Hepatocyte (in vitro differentiated cells): Measurements from ENCODE around the gene FAM120A. TPM values are rescaled to one million over a fixed set of nuclear protein-coding genes. Genes with fewer than 3 reads are reported as not detected.

Source experiments
- DNase-seq: peaks from one replicate; pipeline ENCODE4 v3.0.0-alpha.2; 2016; ENCODE audit warnings: low spot score
- H2AFZ ChIP-seq: fragments of 200-600 bp; sonication (generic); 2 replicates; pipeline ENCODE4 v1.6.0; 2016; ENCODE audit warnings: antibody characterized with exemption, mild to moderate bottlenecking
- H3K27ac ChIP-seq: fragments of 200-600 bp; sonication (generic); 2 replicates; pipeline ENCODE4 v1.5.1; 2016; ENCODE audit warnings: mild to moderate bottlenecking
- H3K27me3 ChIP-seq: fragments of 200-600 bp; sonication (generic); 2 replicates; pipeline ENCODE4 v1.6.1; 2016
- H3K36me3 ChIP-seq: fragments of 200-600 bp; sonication (generic); replicated peaks from 2 replicates; pipeline ENCODE4 v1.5.1; 2016; ENCODE audit warnings: low read depth; ENCODE audit not compliant: insufficient read depth
- H3K4me1 ChIP-seq: fragments of 200-600 bp; sonication (generic); 2 replicates; pipeline ENCODE4 v1.5.1; 2016; ENCODE audit warnings: mild to moderate bottlenecking, moderate library complexity; ENCODE audit not compliant: insufficient read depth
- H3K4me2 ChIP-seq: fragments of 200-600 bp; sonication (generic); 2 replicates; pipeline ENCODE4 v1.6.0; 2016
- H3K4me3 ChIP-seq: fragments of 200-600 bp; sonication (generic); 2 replicates; pipeline ENCODE4 v1.5.1; 2016; ENCODE audit warnings: mild to moderate bottlenecking
- H3K79me2 ChIP-seq: fragments of 200-600 bp; sonication (generic); 2 replicates; pipeline ENCODE4 v1.6.0; 2017; ENCODE audit warnings: mild to moderate bottlenecking
- H3K9me2 ChIP-seq: fragments of 200-600 bp; sonication (generic); replicated peaks from 2 replicates; pipeline ENCODE4 v1.6.0; 2017; ENCODE audit warnings: mild to moderate bottlenecking; ENCODE audit not compliant: insufficient read depth
- H3K9me3 ChIP-seq: fragments of 200-600 bp; sonication (generic); 2 replicates; pipeline ENCODE4 v1.5.1; 2016; ENCODE audit warnings: low read depth, mild to moderate bottlenecking
- H4K20me1 ChIP-seq: fragments of 200-600 bp; sonication (generic); 2 replicates; pipeline ENCODE4 v1.6.0; 2016; ENCODE audit warnings: mild to moderate bottlenecking; ENCODE audit not compliant: insufficient read depth, poor library complexity, severe bottlenecking
- EZH2 ChIP-seq: fragments of 200-600 bp; sonication (generic); IDR thresholded peaks from 2 replicates; pipeline ENCODE4 v1.6.1; 2016; ENCODE audit warnings: antibody characterized with exemption, mild to moderate bottlenecking, borderline replicate concordance
- EZH2phosphoT487 ChIP-seq: fragments of 200-600 bp; sonication (generic); IDR thresholded peaks from one replicate; pipeline ENCODE4 v1.6.1; 2018; ENCODE audit warnings: antibody characterized with exemption, mild to moderate bottlenecking, low read depth, moderate library complexity; ENCODE audit not compliant: unreplicated experiment, severe bottlenecking
- WGBS: methylation state at CpG from one replicate; pipeline ENCODE4 v1.1.6; 2016; ENCODE audit warnings: low lambda C conversion rate; ENCODE audit errors: missing lambda C conversion rate; 5-methylcytosine and 5-hydroxymethylcytosine counted together
- polyA plus RNA-seq: library from polyadenylated mRNA; unstranded; fragments of >200 nt; fragmentation: Nextera tagmentation; extraction: Ambion mirVana; gene quantifications from 2 replicates; pipeline ENCODE4 v1.2.1, GENCODE V29; 2016
- total RNA-seq: library from RNA; depleted of rRNA; stranded (reverse); fragments of >200 nt; gene quantifications from 2 replicates; pipeline ENCODE4 v1.2.3, GENCODE V29; 2014
- TF ChIP-seq, protein P1 (sequence below): fragments of 200-600 bp; sonication (generic); IDR thresholded peaks from 2 replicates; pipeline ENCODE4 v1.5.1; 2016; ENCODE audit warnings: antibody characterized with exemption, mild to moderate bottlenecking; ENCODE audit not compliant: poor library complexity

Gene FAM120A, protein sequence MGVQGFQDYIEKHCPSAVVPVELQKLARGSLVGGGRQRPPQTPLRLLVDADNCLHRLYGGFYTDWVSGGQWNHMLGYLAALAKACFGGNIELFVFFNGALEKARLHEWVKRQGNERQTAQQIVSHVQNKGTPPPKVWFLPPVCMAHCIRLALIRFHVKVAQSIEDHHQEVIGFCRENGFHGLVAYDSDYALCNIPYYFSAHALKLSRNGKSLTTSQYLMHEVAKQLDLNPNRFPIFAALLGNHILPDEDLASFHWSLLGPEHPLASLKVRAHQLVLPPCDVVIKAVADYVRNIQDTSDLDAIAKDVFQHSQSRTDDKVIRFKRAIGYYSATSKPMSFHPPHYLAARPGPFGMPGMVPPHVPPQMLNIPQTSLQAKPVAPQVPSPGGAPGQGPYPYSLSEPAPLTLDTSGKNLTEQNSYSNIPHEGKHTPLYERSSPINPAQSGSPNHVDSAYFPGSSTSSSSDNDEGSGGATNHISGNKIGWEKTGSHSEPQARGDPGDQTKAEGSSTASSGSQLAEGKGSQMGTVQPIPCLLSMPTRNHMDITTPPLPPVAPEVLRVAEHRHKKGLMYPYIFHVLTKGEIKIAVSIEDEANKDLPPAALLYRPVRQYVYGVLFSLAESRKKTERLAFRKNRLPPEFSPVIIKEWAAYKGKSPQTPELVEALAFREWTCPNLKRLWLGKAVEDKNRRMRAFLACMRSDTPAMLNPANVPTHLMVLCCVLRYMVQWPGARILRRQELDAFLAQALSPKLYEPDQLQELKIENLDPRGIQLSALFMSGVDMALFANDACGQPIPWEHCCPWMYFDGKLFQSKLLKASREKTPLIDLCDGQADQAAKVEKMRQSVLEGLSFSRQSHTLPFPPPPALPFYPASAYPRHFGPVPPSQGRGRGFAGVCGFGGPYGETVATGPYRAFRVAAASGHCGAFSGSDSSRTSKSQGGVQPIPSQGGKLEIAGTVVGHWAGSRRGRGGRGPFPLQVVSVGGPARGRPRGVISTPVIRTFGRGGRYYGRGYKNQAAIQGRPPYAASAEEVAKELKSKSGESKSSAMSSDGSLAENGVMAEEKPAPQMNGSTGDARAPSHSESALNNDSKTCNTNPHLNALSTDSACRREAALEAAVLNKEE
- 42.5 and 49.3 TPM in 2 replicates for total RNA-seq
- polyA plus RNA-seq = 13.7 and 16.0 TPM in 2 replicates

DNA sequence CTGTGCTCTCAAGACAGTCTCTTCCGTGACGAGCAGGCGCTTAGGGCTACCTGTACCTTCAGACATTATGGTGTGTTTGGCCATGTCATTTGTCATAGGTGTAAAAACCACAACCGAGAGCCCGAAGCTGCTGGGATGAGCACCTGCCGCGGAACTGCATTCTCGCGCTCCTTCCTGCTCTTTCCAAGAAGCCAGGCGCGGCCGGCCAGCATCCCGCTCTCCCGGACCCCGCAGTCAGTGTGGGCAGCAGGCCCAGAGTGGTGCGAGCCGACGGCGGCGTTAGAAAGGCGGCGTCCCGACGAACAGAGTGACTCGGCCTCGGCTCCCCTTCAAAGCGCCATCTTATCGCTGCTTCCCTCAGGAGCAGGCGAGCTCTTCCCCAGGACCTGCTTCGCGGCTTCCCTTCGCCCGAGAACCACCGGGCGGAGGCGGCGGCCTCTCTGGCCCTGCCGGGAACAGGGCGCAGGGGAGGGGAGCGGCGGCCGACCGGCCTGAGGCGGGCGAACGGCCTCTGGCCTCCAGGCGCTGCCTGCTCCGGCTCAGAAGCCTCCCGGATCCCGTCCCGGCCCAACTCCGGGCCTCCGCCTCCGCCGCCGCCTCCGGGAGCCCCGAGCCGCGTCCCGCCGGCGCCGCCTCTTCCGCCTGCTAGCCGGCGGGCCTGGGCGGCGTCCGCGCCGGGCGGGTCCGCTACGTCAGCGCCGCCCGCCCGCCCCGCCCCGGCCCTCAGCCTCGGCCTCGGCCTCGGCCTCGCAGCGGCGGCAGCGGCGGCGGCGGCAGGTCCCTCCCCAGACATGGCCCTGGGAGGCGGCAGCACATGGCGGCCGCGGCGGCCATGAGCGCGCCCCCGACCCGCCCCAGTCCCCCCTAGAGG is at the start of gene FAM120A:
Gene FAM120A, plus strand, starts transcription at position 741 of the 871 bp plus-strand sequence. CDS start 231 bp downstream, outside the sequence.
- peaks cover 5% of the 10 kb centered on the region for H4K20me1 ChIP-seq
- H3K79me2 ChIP-seq = peaks cover 64% of the 10 kb centered on the region
- H3K4me2 ChIP-seq = peak within 1 kb of the TSS; percentile 95
- H2AFZ ChIP-seq = peak within 1 kb of the TSS; percentile 64
- no peaks in the 10 kb centered on the region for H3K36me3 ChIP-seq
- H3K9me2 ChIP-seq = no peaks in the 10 kb centered on the region
- no peaks in the 10 kb centered on the region for H3K9me3 ChIP-seq
- no peaks in the 10 kb centered on the region for H3K27me3 ChIP-seq
- H3K4me1 ChIP-seq = peaks cover 25% of the 10 kb centered on the region
- peak; percentile 95 for DNase-seq
- peak within 1 kb of the TSS; percentile 93 for H3K4me3 ChIP-seq
- whole genome bisulfite sequencing = 1% methylated on average over 54 of the region's 100 CpGs
- TF ChIP-seq EZH2phosphoT487 (no peak), EZH2 (no peak)
- TF ChIP-seq, protein P1, sequence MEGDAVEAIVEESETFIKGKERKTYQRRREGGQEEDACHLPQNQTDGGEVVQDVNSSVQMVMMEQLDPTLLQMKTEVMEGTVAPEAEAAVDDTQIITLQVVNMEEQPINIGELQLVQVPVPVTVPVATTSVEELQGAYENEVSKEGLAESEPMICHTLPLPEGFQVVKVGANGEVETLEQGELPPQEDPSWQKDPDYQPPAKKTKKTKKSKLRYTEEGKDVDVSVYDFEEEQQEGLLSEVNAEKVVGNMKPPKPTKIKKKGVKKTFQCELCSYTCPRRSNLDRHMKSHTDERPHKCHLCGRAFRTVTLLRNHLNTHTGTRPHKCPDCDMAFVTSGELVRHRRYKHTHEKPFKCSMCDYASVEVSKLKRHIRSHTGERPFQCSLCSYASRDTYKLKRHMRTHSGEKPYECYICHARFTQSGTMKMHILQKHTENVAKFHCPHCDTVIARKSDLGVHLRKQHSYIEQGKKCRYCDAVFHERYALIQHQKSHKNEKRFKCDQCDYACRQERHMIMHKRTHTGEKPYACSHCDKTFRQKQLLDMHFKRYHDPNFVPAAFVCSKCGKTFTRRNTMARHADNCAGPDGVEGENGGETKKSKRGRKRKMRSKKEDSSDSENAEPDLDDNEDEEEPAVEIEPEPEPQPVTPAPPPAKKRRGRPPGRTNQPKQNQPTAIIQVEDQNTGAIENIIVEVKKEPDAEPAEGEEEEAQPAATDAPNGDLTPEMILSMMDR = no peak
- H3K27ac ChIP-seq = peak within 1 kb of the TSS; percentile 100

DNA sequence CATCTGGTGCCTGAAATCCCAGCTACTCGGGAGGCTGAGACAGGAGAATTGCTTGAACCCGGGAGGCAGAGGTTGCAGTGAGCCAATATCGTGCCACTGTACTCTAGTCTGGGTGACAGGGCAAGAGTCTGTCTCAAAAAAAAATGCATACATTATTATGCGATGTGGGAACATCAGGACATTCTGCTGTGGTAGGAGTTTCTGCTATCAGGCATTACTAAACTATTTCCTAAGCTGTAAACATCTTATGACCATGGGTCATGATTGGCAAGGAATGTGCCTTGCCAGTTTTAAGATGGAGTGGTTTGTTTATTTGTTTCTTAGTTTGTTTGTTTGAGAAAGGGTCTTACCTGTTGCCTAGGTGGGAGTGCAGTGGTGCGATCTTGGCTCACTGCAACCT is 45.1 kb upstream of the FAM120A start:
- Histone ChIP-seq H3K27me3 (no peaks in the 10 kb centered on the region), H3K9me2 (no peaks in the 10 kb centered on the region), H3K27ac (no peak overlapping the region), H3K4me2 (no peak overlapping the region), H3K79me2 (no peaks in the 10 kb centered on the region), H3K9me3 (no peaks in the 10 kb centered on the region), H3K36me3 (no peaks in the 10 kb centered on the region), H3K4me3 (no peak overlapping the region), H4K20me1 (no peaks in the 10 kb centered on the region), H3K4me1 (no peaks in the 10 kb centered on the region), H2AFZ (no peak overlapping the region)
- DNase-seq = no peak
- no peak for TF ChIP-seq EZH2phosphoT487
- no peak for TF ChIP-seq EZH2
- TF ChIP-seq, protein P1 = no peak
- 96% methylated on average over 5 of the region's 5 CpGs for WGBS

DNA sequence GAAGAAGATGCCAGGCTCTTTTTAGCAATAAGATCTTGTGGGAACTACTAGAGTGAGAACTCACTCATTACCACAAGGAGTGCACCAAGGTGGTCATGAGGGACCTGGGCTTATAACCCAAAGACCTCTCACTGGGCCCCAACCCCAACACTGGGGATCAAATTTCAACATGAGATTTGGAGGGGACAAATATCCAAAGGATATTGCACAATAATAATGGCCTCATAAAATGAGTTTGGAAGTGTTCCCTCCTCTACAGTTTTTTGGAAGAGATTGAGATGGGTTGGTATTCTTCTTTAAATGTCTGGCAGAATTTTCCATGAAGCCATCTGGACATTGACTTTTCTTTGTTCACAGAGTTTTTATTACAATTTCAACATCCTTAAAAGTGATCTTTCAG is 38.0 kb upstream of the FAM120A start:
- no peak overlapping the region for H3K4me2 ChIP-seq
- no peak overlapping the region for H3K4me3 ChIP-seq
- no peak for DNase-seq
- H3K27me3 ChIP-seq = no peaks in the 10 kb centered on the region
- H2AFZ ChIP-seq = no peak overlapping the region
- no peaks in the 10 kb centered on the region for H3K79me2 ChIP-seq
- no peaks in the 10 kb centered on the region for H3K4me1 ChIP-seq
- no peak overlapping the region for H3K27ac ChIP-seq
- TF ChIP-seq EZH2 = no peak
- TF ChIP-seq EZH2phosphoT487 = no peak
- TF ChIP-seq, protein P1 = no peak
- H3K36me3 ChIP-seq = no peaks in the 10 kb centered on the region
- no peaks in the 10 kb centered on the region for H3K9me3 ChIP-seq
- no peaks in the 10 kb centered on the region for H3K9me2 ChIP-seq
- H4K20me1 ChIP-seq = no peaks in the 10 kb centered on the region
